ENCODE results near the gene CLN3. TPM values are rescaled to one million over a fixed set of nuclear protein-coding genes. Genes with fewer than 3 reads are reported as not detected.
"Not testable (repeated sequence)": the region's sequence is repeated elsewhere in the genome, so short reads cannot be mapped to it uniquely, and the experiment has no call there.

CLN3 gene
- total RNA-seq, 4 donors from 2014 or later = 13.8 to 23.7 (median 18.3) TPM

DNA sequence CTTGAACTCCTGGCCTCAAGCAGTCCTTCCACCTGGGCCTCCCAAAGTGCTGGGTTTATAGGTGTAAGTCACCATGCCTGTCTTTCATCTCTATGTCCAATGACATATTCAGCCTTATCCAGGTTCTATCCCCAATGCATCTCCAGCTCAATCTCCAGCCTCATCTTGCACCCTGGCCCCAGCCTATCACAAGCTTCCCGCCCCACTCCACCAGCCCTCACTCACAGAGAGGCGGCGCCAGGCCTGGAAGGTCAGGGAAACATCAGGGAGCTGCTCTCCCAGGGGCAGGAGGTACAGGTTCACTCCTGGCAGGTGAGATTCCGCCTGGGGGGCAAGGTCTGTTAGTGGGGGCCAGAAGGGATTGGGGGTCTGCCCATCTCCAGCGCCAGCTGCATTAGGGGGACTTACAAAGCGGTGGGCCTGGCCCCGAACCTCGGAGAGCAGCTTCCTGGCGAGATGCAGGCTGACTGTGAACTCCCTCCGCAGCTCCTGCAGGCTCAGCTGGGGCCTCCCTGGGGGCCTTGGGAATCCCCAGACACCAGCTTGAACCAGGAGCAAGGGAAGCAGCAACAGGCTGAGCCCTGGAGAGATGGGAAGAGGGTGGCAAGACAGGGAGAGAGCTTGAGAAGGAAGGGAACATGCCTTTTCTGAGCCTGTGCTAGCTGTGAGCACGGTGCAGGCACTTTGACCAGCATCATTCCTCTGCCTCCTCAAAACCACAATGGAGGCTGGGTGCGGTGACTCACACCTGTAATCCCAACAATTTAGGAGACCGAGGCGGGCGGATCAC is 11.8 kb upstream of the CLN3 start:
- Histone ChIP-seq H3K9me3 (no peaks in the 10 kb centered on the region), H3K4me1 (no peaks in the 10 kb centered on the region), H3K27ac (no peak overlapping the region), H3K36me3 (no peaks in the 10 kb centered on the region), H3K27me3 (no peaks in the 10 kb centered on the region), H3K4me3 (no peak overlapping the region)
- no peak for TF ChIP-seq POLR2A (IDR thresholded peaks at IDR 0.05)
- TF ChIP-seq, protein P1, sequence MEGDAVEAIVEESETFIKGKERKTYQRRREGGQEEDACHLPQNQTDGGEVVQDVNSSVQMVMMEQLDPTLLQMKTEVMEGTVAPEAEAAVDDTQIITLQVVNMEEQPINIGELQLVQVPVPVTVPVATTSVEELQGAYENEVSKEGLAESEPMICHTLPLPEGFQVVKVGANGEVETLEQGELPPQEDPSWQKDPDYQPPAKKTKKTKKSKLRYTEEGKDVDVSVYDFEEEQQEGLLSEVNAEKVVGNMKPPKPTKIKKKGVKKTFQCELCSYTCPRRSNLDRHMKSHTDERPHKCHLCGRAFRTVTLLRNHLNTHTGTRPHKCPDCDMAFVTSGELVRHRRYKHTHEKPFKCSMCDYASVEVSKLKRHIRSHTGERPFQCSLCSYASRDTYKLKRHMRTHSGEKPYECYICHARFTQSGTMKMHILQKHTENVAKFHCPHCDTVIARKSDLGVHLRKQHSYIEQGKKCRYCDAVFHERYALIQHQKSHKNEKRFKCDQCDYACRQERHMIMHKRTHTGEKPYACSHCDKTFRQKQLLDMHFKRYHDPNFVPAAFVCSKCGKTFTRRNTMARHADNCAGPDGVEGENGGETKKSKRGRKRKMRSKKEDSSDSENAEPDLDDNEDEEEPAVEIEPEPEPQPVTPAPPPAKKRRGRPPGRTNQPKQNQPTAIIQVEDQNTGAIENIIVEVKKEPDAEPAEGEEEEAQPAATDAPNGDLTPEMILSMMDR (IDR thresholded peaks at IDR 0.05) = no peak
- no peak for DNase-seq
- intact Hi-C loops (cut with DNase I; ENCODE audit: low total_unique reads) = no loop called here

DNA sequence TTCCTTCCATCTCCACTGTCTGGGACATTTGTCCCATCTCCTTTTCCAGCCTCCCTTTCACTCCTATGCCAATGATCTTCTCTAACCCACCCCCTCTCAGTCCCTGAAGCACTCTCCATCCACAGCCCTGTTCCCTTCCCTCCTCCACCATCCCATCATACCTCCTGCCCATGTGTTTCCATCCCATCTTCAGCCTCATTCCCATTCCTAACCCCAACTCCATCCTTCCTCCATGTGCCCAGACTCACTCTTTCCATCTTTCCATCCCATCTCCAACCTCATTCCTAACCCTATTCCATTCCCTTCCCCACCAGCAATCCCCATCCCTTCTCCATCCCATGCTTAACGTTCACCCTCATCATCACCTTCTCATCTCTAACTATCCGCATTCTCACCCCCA is 10.4 kb upstream of the CLN3 start:
- Histone ChIP-seq H3K27me3 (no peaks in the 10 kb centered on the region), H3K9me3 (no peaks in the 10 kb centered on the region), H3K4me1 (no peaks in the 10 kb centered on the region), H3K27ac (no peak overlapping the region), H3K4me3 (no peak overlapping the region), H3K36me3 (no peaks in the 10 kb centered on the region)
- intact Hi-C loops (cut with DNase I; ENCODE audit: low total_unique reads) = no loop called here
- no peak for DNase-seq
- no peak for TF ChIP-seq POLR2A (IDR thresholded peaks at IDR 0.05)
- TF ChIP-seq, protein P1 (IDR thresholded peaks at IDR 0.05) = no peak

DNA sequence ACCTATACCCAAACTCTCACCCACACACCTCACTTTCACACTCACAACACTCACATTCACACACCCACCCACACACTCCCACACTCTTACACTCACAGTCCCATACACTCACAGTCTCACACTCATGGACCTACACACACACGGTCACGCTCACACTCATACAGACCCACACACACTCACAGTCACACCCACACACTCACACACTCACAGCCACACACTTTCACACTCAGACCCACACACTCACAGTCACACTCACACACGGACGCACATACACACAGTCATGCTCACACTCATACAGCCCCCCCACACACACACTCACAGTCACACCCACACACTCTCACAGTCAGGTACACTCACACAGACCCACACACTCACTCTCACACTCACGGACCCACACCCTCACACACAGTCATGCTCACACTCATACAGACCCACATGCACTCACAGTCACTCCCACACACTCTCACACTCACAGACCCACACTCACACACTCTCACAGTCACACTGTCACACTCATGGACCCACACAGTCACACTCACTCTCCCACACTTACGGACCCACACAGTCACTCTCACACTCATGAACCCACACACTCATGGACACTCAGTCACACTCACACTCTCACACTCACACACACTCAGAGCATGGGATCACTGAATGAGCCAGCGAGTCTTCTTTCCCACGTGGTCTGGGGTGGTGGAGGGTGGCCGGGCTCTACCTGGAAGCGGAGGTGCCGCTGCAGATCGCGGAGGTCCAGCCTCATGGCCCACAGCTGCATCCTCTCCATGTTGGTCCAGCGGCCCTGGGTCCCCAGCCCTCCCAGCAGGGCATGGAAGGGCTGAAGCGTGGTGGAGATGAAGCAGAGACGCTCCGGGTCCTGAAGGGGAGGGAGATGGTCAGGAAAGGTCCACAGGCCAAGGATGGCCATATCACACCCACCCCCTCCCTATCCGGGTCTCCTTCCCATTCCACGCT is 9.7 kb upstream of the CLN3 start:
- DNase-seq = no peak
- H3K36me3 ChIP-seq = no peaks in the 10 kb centered on the region
- H3K27me3 ChIP-seq = no peaks in the 10 kb centered on the region
- H3K9me3 ChIP-seq = no peaks in the 10 kb centered on the region
- TF ChIP-seq, protein P1 (IDR thresholded peaks at IDR 0.05) = no peak
- TF ChIP-seq POLR2A (IDR thresholded peaks at IDR 0.05) = no peak
- H3K4me1 ChIP-seq = no peaks in the 10 kb centered on the region
- no peak overlapping the region for H3K27ac ChIP-seq
- intact Hi-C loops (cut with DNase I; ENCODE audit: low total_unique reads) = no loop called here
- H3K4me3 ChIP-seq = no peak overlapping the region

DNA sequence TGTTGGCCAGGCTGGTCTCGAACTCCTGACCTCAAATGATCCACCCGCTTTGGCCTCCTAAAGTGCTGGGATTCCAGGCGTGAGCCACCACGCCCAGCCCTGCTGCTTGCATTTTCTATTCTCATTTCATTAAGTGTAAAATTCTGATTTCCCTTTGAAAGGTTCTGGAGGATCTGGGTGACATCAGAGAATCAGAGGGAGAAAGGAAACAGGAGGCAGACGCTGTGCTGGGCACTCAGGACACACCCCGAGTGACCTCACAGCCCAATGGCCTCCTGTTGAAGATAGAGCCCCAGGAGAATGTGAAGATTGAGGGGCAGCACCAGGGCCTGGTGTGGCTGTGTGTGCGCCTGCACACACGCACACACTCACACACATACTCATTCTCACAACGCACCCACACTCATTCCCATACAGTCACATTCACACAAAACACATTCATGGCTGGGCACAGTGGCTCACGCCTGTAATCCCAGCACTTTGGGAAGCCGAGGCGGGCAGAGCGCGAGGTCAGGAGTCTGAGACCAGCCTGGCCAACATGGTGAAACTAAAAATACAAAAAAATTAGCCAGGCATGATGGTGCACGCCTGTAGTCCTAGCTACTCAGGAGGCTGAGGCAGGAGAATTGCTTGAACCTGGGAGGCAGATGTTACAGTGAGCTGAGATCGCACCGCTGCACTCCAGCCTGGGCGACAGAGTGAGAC is 8.8 kb upstream of the CLN3 start:
- H3K9me3 ChIP-seq; H3K27ac ChIP-seq; H3K36me3 ChIP-seq; DNase-seq; H3K27me3 ChIP-seq; H3K4me3 ChIP-seq; H3K4me1 ChIP-seq; intact Hi-C loops (cut with DNase I; ENCODE audit: low total_unique reads): not testable (repeated sequence)

DNA sequence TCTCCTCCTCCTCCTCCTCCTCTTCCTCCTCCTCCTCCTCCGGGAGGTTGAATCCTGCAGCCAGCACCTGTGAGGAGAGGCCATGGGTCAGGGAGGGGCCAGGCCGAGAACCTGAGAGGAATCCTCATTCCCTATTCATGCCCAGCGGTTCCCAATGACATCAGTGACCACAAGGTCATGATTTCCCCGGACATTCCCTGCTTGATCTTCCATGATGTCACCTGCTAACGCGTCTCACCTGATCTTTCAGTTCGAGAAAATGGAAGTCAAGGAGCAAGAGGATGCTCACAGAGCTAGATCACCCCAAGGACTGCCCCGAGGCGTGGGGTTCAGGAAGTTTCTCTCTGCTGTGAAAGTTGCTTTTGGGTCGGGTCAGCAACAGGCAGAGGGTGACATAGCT is 8.0 kb upstream of the CLN3 start:
- no peak overlapping the region for H3K4me3 ChIP-seq
- intact Hi-C loops (cut with DNase I; ENCODE audit: low total_unique reads) = loop anchor here (10.0 kb wide), 1 partner anchor 55 kb away; the partner anchor contains the start of gene SGF29
- no peaks in the 10 kb centered on the region for H3K27me3 ChIP-seq
- H3K27ac ChIP-seq = no peak overlapping the region
- TF ChIP-seq, protein P1 (IDR thresholded peaks at IDR 0.05) = no peak
- TF ChIP-seq POLR2A (IDR thresholded peaks at IDR 0.05) = no peak
- H3K9me3 ChIP-seq = no peaks in the 10 kb centered on the region
- H3K36me3 ChIP-seq = no peaks in the 10 kb centered on the region
- no peak for DNase-seq
- no peaks in the 10 kb centered on the region for H3K4me1 ChIP-seq
